SK-N-SH treated with all-trans-retinoic acid at 6 μM for 48 hours (cell line): ENCODE data around the gene FN1.

Source experiments
- PATZ1 ChIP-seq: fragments of 250-450 bp; sonication (Bioruptor Pico); IDR thresholded peaks from 2 replicates; pipeline ENCODE4 v1.8.0; 2020; ENCODE audit warnings: mild to moderate bottlenecking, moderate library complexity, borderline replicate concordance
- SNAI2 ChIP-seq: fragments of 250-450 bp; sonication (Bioruptor Pico); IDR thresholded peaks from 2 replicates; pipeline ENCODE4 v1.5.0; 2020; ENCODE audit warnings: mild to moderate bottlenecking, moderate library complexity

DNA sequence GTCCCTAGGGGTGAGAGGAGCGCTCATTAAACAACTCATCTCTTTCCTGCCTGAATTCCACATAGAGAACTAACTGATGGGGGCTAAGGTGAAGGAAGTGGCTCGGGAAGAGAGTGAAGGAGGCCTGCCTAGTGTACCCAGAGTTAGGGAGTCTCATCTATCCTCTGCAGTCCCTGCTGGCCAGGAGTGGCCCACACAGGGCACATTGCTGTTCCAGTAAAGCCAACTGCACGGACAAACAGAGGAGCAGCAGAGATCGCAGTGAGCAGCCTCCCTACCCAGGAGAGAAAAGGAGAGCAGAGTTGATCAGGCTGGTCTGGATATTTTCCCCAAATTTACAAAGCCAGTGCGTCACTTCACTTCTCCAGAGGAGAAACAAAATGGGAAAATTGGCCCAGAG is 16.9 kb upstream of the FN1 start:
- no peak for TF ChIP-seq PATZ1
- TF ChIP-seq SNAI2 = no peak
